ENCODE measurements around the gene SLC18A2.
A peak's percentile ranks its signal among the peaks of the same experiment; 100 is the strongest.
"Not testable (repeated sequence)": the region's sequence is repeated elsewhere in the genome, so short reads cannot be mapped to it uniquely, and the experiment has no call there.

The SLC18A2 gene

DNA sequence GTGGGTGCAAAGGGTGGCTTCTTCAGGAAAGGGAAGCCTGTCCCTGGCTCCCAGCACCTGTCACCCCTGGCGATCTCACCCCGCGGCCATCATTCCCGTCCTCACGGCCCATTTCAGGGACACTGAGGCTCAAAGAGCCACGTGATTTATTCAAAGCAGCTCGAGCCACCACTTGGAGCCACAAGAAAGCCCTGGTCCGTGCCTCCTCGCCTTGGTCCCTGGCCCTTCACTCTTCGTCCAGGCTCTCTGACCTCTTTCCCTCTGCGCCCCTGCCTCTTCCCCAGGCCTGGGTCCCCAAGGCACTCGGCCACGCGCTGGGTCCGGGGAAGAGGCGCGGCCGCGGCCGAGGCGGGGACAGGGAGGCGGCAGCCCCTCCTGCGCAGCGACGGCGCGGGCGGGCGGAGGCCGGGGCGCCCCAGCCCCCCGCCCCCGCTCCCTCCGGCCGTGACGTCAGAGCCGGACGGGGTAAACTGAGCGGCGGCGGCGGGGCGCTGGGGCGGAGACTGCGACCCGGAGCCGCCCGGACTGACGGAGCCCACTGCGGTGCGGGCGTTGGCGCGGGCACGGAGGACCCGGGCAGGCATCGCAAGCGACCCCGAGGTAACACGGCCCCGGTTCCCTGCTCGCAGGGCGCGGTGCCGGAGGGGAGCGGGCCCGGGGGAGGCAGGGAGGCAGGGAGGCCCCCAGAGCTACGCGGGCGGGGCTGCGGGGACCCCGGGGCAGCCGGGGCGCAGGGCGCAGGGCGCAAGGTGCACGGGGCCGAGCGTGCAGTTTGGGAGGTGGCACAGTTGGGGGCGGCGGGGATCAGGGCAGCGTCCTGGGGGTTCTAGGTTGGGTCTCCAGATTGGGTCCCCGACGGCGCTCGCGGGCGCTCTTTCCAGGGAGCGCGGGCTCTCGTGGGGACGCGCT lies at the start of gene SLC18A2:
SLC18A2 (plus strand) TSS at position 494 of the 909 bp plus-strand sequence. CDS start 580 bp downstream, outside the sequence.
- DNase-seq (ENCODE audit: low read depth in 3 of 3): no peak

DNA sequence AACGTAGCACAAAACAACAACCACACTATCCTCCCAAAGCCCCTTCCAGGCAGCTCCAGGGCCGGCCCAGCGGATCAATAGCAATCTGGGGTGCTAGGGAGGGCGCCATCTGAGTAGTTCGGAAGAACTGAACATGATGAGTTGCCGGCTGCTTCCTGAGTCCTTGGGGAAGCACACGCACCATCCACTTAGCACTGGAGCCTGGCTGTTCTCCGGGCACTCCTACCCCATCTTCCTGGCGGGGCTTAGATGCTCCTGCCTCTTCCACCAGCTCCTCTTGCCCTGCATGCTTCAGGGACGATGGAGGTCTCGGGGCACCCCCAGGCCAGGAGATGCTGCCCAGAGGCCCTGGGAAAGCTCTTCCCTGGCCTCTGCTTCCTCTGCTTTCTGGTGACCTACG lies 43.7 kb upstream of the SLC18A2 start, which contains the start of gene KCNK18:
KCNK18 (plus strand) TSS at position 301 of the 400 bp plus-strand sequence; CDS start at position 301, 0 bp downstream.
- DNase-seq (ENCODE audit: low read depth in 3 of 3): no peak

- DNase-seq (ENCODE audit: low read depth in 3 of 3): no peak
Observed at GRCh38 chr10:117198088-117198487, 42.8 kb upstream of the SLC18A2 start.

GRCh38 chr10:117201826-117202225 lies 39.1 kb upstream of the SLC18A2 start:
- no peak for DNase-seq (ENCODE audit: low read depth in 3 of 3)

GRCh38 chr10:117204316-117204715 lies 36.6 kb upstream of the SLC18A2 start:
- DNase-seq (ENCODE audit: low read depth in 3 of 3): no peak

DNA sequence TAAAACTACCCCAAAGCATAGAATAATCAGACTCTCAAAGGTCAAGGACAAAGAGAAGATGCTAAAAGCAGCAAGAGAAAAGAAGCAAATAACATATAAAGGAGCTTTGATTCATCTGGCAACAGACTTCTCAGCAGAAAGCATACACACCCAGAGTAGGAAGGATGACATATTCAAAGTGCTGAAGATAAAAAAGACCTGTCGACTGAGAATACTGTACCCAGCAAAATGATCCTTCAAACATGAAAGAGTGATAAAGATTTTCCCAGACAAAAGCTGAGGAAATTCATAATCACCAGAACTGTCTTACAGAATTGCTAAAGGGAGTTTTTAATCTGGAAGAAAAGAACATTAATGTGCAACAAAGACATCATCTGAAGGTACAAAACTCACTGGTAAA lies 28.7 kb upstream of the SLC18A2 start:
- DNase-seq (ENCODE audit: low read depth in 3 of 3): no peak

DNA sequence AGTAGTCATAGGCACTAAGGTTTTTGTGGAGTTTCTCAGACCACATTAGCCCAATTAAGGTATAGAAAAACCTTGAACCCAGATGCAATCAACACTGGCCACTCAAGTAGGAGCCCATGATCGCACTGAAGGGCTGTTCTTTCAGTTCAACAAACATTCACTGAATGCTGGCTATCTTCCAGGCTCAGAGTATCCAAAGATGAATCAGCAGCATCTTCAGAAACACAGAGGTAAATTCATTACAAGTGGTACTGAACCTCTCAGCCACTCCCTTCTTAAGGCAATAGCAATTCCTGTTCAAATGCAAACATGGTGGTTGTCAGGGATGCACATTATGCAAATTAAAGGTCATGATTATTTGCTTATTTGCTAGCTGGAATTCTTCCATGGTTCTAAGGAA lies 26.5 kb upstream of the SLC18A2 start:
- DNase-seq (ENCODE audit: low read depth in 3 of 3): no peak

GRCh38 chr10:117215079-117215478 lies 25.8 kb upstream of the SLC18A2 start:
- DNase-seq (ENCODE audit: low read depth in 3 of 3): no peak

DNA sequence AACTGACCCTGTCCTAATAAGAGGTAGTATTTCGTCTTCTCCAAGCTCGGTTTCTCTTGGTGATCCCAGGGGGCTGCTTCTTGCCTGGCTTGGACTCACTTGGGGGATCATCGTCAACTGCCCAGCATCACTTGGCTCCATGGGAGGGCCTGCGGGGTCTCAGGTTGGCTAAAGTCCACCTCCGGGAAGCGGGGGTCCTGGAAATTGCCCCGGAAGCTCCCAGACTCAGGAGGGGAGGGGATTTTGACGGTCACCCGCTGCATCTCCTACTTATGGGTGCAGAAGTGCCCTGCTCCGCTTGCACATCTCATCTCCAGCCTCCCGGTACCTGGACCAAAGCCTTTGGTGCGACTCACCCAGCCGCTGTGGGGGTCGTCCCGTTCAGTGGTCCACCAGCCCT lies 24.9 kb upstream of the SLC18A2 start:
- DNase-seq (ENCODE audit: low read depth in 3 of 3): no peak

GRCh38 chr10:117216611-117217195 lies 24.2 kb upstream of the SLC18A2 start:
- DNase-seq (ENCODE audit: low read depth in 3 of 3): peak; percentile 35 to 49 (median 47)

DNA sequence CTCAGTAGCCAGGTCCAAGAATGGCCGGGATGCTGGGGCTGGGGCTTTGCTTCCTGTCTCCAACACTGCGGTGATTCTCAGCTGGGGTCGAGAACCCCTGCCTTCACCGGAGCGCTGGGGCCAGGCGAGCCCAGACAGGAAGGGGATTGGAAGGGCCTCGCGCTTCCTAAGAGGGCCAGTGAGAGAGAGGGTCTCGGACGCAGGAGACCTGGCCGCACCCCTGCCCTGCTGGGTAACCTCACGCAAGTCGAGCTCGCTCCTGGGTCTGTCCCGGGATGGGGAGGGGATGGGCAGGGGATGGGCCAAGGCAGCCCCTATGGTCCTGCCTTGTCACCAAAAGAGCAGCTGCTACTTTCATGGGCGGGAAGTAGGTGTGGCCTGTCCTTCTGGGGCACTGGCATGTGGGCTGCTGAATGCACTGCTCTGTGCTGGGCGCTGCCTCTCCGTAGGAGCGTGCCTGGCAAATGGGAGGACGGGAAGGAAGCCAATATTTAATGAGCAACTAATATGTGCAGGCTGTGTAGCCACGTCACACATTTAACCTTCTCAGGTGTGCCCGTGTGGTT lies 23.6 kb upstream of the SLC18A2 start:
- no peak for DNase-seq (ENCODE audit: low read depth in 3 of 3)

DNA sequence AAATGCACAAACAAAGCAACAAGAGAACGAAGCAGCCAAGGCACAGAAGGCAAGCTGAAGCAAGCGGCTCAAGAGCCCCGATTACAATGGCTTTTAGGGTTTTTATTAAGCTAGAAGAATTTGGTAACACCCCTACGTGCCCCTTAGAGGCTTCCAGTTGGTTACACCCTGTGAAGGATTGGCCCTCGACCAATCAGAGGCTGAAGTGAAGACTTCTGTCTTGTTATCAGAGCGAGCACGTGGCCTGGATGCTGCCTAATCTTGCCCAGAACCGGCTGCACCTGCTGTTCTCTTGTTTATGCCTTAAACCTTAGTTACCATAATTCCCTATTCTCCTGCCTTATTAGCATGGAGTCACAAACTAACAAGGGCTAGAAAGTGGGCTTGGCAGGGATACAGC lies 22.3 kb upstream of the SLC18A2 start:
- no peak for DNase-seq (ENCODE audit: low read depth in 3 of 3)

- no peak for DNase-seq (ENCODE audit: low read depth in 3 of 3)
Observed at GRCh38 chr10:117221156-117221711, 19.7 kb upstream of the SLC18A2 start.

DNA sequence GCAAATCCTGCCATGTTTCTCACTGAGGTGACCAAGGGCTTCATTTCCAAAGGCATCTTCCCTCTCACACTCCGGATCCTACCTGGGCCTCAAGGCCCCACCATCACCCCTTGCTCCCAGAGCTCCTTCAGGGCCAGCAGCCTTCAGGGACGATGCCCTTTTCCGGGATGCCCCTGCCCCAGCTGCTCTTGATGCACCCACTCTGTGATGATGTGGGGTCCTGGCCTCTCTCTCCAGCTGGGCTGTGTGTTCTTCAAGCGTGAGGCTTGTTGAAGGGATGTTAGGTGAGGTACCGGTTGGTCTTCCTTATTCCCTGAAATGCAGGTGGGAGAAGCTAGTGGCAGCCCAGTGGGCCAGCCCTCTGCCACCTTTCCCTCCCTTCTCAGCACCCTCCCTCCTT lies 18.4 kb upstream of the SLC18A2 start:
- DNase-seq (ENCODE audit: low read depth in 3 of 3): no peak

GRCh38 chr10:117222976-117223692 lies 17.8 kb upstream of the SLC18A2 start:
- no peak for DNase-seq (ENCODE audit: low read depth in 3 of 3)

- no peak for DNase-seq (ENCODE audit: low read depth in 3 of 3)
Observed at GRCh38 chr10:117223693-117224430, 17.1 kb upstream of the SLC18A2 start.

GRCh38 chr10:117224881-117225280 lies 16.0 kb upstream of the SLC18A2 start:
- no peak for DNase-seq (ENCODE audit: low read depth in 3 of 3)

DNA sequence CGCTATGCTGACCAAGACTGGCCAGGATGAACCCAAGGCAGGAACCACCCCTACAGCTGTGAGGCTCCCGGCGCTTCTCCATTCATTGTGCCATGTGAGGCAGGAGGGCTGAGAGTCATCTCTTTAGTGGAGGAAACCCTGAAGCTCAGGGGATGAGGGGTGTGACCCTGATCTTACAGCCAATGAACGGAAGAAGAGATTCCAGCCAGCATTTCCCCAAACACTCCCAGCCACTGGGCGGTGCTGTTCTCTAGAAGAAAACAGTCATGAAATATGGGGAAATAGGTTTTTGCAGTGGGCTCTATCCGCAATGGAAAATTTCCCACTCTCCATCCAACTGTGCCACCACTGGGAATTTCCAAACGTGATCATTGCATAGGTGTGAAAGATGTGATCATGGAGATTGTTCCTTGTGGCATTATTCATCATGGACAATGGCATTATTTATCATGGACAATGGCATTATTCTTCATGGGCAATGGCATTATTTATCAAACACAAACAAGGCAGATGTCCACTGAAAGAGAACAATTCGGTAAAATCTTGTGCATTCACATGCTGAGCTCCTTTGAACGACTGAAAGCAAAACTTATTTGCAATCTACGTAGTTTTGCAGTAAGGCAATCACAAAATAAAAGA lies 14.0 kb upstream of the SLC18A2 start:
- no peak for DNase-seq (ENCODE audit: low read depth in 3 of 3)

GRCh38 chr10:117228210-117228609 lies 12.7 kb upstream of the SLC18A2 start:
- no peak for DNase-seq (ENCODE audit: low read depth in 3 of 3)

GRCh38 chr10:117230107-117230506 lies 10.8 kb upstream of the SLC18A2 start:
- DNase-seq (ENCODE audit: low read depth in 3 of 3): not testable (repeated sequence)

All from stimulated activated CD4-positive, alpha-beta T cell treated with anti-CD3 and anti-CD28 coated beads, TNF-alpha, amount 100 ng/mL, for 48 hours (primary cell).